Natural killer cell (primary cell): ENCODE results near the gene HES3. TPM values are rescaled to one million over a fixed set of nuclear protein-coding genes. Genes with fewer than 3 reads are reported as not detected.

ENCODE experiments used
- ATAC-seq, 3 donors: fragments of 150-1000 bp in 2 of 3; fragments of 200-7000 bp in 1 of 3; cut with Tn5 transposase; 1 replicate in 1 of 3; 2 replicates in 2 of 3; pipeline ENCODE4 v1.10.0; 2021; ENCODE audit warnings: mild to moderate bottlenecking in 2 of 3, moderate library complexity in 2 of 3
- DNase-seq, 2 donors: peaks; one replicate each; pipeline versions ENCODE4 v3.0.0 to v3.0.0-alpha.2; 2013 to 2021; ENCODE audit warnings: mixed read lengths in 1 of 2
- H3K27ac ChIP-seq: one replicate; pipeline ENCODE4 v1.5.1; 2013; ENCODE audit warnings: mild to moderate bottlenecking, low read length
- H3K27me3 ChIP-seq: one replicate; pipeline ENCODE4 v1.6.1; 2013; ENCODE audit warnings: low read length; ENCODE audit not compliant: control insufficient read depth, insufficient read depth
- H3K36me3 ChIP-seq: one replicate; pipeline ENCODE4 v1.6.1; 2013; ENCODE audit warnings: low read length; ENCODE audit not compliant: control insufficient read depth, insufficient read depth
- H3K4me1 ChIP-seq: one replicate; pipeline ENCODE4 v1.6.1; 2013; ENCODE audit warnings: low read length; ENCODE audit not compliant: control insufficient read depth, insufficient read depth
- H3K4me3 ChIP-seq: one replicate; pipeline ENCODE4 v1.5.1; 2013; ENCODE audit warnings: low read length
- H3K9me3 ChIP-seq: one replicate; pipeline ENCODE4 v1.6.1; 2013; ENCODE audit warnings: low read length; ENCODE audit not compliant: control insufficient read depth, insufficient read depth
- H3K27ac Mint-ChIP-seq, 2 donors: one replicate each; pipeline ENCODE4 v1.8.0; 2022; ENCODE audit warnings: mild to moderate bottlenecking in 2 of 2, mixed read lengths in 2 of 2, moderate library complexity in 1 of 2
- H3K27me3 Mint-ChIP-seq, 2 donors: one replicate each; pipeline ENCODE4 v1.8.0; 2022; ENCODE audit warnings: low read depth in 2 of 2, mixed read lengths in 2 of 2
- H3K36me3 Mint-ChIP-seq: one replicate; pipeline ENCODE4 v1.8.0; 2022; ENCODE audit warnings: mixed read lengths
- H3K4me1 Mint-ChIP-seq, 2 donors: one replicate each; pipeline ENCODE4 v1.8.0; 2022; ENCODE audit warnings: mixed read lengths in 2 of 2
- H3K4me3 Mint-ChIP-seq: one replicate; pipeline ENCODE4 v1.8.0; 2022; ENCODE audit warnings: mild to moderate bottlenecking, moderate library complexity, mixed read lengths
- H3K9me3 Mint-ChIP-seq, 2 donors: one replicate each; pipeline ENCODE4 v1.8.0; 2022; ENCODE audit warnings: mixed read lengths in 2 of 2
- CTCF ChIP-seq: fragments of 200-600 bp; IDR thresholded peaks from one replicate; pipeline ENCODE4 v1.8.0; 2022; ENCODE audit warnings: antibody characterized with exemption
- WGBS: methylation state at CpG from one replicate; pipeline ENCODE4 v1.1.7; 2013; ENCODE audit warnings: missing lambda C conversion rate; ENCODE audit not compliant: insufficient coverage; 5-methylcytosine and 5-hydroxymethylcytosine counted together
- intact Hi-C: fragments of 100-400 bp; cut with micrococcal nuclease; formaldehyde crosslinking; loops from one replicate; pipeline ENCODE4 v1.14.2; 2022
- total RNA-seq, 4 donors: library from RNA; stranded (reverse); fragments of 120-200 nt in 1 of 4; gene quantifications; one replicate each; pipeline versions ENCODE4 v1.2.3 to v1.2.4, GENCODE V29; 2013 to 2022

Gene HES3
- total RNA-seq, 3 donors from 2014 or later (not counting 1 experiment from before 2014, with no cell fraction given), result not detected

GRCh38 chr1:6241107-6241886, 2.7 kb upstream of the HES3 start:
- no peaks in the 10 kb centered on the region for H3K9me3 Mint-ChIP-seq
- Histone ChIP-seq H3K4me1 (peaks cover 12% of the 10 kb centered on the region), H3K27ac (no peak overlapping the region), H3K4me3 (no peak overlapping the region), H3K9me3 (no peaks in the 10 kb centered on the region), H3K36me3 (no peaks in the 10 kb centered on the region), H3K27me3 (peaks cover 43% of the 10 kb centered on the region)
- H3K27ac Mint-ChIP-seq, result no peak overlapping the region
- H3K4me3 Mint-ChIP-seq, result no peak overlapping the region
- no peak for DNase-seq
- intact Hi-C loops, result loop anchor here (5.0 kb wide), 1 partner anchor 134 kb away; no protein-coding TSS in a partner anchor
- no peak for ATAC-seq
- H3K36me3 Mint-ChIP-seq, result no peaks in the 10 kb centered on the region
- H3K27me3 Mint-ChIP-seq, result peaks cover 17 to 36% of the 10 kb centered on the region in 2 donors
- WGBS, result 17% methylated on average over 33 of the region's 33 CpGs
- TF ChIP-seq CTCF, result no peak
- peaks cover 5 to 8% of the 10 kb centered on the region in 2 donors for H3K4me1 Mint-ChIP-seq

GRCh38 chr1:6241887-6242740, 1.9 kb upstream of the HES3 start:
- no peak overlapping the region for H3K4me3 Mint-ChIP-seq
- no peaks in the 10 kb centered on the region for H3K36me3 Mint-ChIP-seq
- no peak overlapping the region for H3K27ac Mint-ChIP-seq
- WGBS, result 2% methylated on average over 99 of the region's 99 CpGs
- Histone ChIP-seq H3K36me3 (no peaks in the 10 kb centered on the region), H3K4me1 (peaks cover 19% of the 10 kb centered on the region), H3K9me3 (no peaks in the 10 kb centered on the region), H3K27ac (no peak overlapping the region), H3K4me3 (no peak overlapping the region), H3K27me3 (peaks cover 51% of the 10 kb centered on the region)
- no peak for DNase-seq
- no peaks in the 10 kb centered on the region for H3K9me3 Mint-ChIP-seq
- intact Hi-C loops, result loop anchor here (5.0 kb wide), 1 partner anchor 135 kb away; no protein-coding TSS in a partner anchor
- peaks cover 25 to 44% of the 10 kb centered on the region in 2 donors for H3K27me3 Mint-ChIP-seq
- no peak for ATAC-seq
- TF ChIP-seq CTCF, result no peak
- peaks cover 5 to 16% of the 10 kb centered on the region in 2 donors for H3K4me1 Mint-ChIP-seq

- no peak for ATAC-seq
- peaks cover 53% of the 10 kb centered on the region for H3K27me3 ChIP-seq
- H3K9me3 Mint-ChIP-seq, result no peaks in the 10 kb centered on the region
These were observed 735 bp upstream of the HES3 start for GRCh38 chr1:6243053-6243834.

More at GRCh38 chr1:6243053-6243834, 735 bp upstream of the HES3 start:
- TF ChIP-seq CTCF, result no peak
- Histone ChIP-seq H3K27ac (no peak overlapping the region), H3K9me3 (no peaks in the 10 kb centered on the region), H3K4me3 (no peak overlapping the region), H3K4me1 (peaks cover 19% of the 10 kb centered on the region), H3K36me3 (no peaks in the 10 kb centered on the region)
- H3K27ac Mint-ChIP-seq, result no peak overlapping the region
- intact Hi-C loops, result loop anchor here (5.0 kb wide), 1 partner anchor 136 kb away; no protein-coding TSS in a partner anchor
- WGBS, result 39% methylated on average over 20 of the region's 20 CpGs
- H3K4me3 Mint-ChIP-seq, result no peak overlapping the region
- H3K36me3 Mint-ChIP-seq, result no peaks in the 10 kb centered on the region
- peaks cover 28 to 50% of the 10 kb centered on the region in 2 donors for H3K27me3 Mint-ChIP-seq
- peaks cover 5 to 16% of the 10 kb centered on the region in 2 donors for H3K4me1 Mint-ChIP-seq
- DNase-seq, result no peak
